ENCODE data around the gene SAP30L.

The SAP30L gene

GRCh38 chr5:154482528-154483449 lies 37.0 kb downstream of the SAP30L start:
- DNase-seq, result no peak

GRCh38 chr5:154483654-154484392 lies 38.0 kb downstream of the SAP30L start:
- no peak for DNase-seq

GRCh38 chr5:154484393-154485095 lies 38.7 kb downstream of the SAP30L start:
- no peak for DNase-seq

GRCh38 chr5:154485096-154485491 lies 39.3 kb downstream of the SAP30L start:
- no peak for DNase-seq

GRCh38 chr5:154485850-154486426 lies 40.1 kb downstream of the SAP30L start:
- no peak for DNase-seq

- no peak for DNase-seq
Observed at GRCh38 chr5:154486427-154486866, 40.6 kb downstream of the SAP30L start.

GRCh38 chr5:154487541-154487940 lies 41.7 kb downstream of the SAP30L start:
- peak; percentile 46 for DNase-seq

GRCh38 chr5:154491941-154492340 lies 46.1 kb downstream of the SAP30L start:
- no peak for DNase-seq

- DNase-seq, result no peak
Observed at GRCh38 chr5:154493274-154493673, 47.5 kb downstream of the SAP30L start.

- DNase-seq, result no peak
Observed at GRCh38 chr5:154494036-154494435, 48.2 kb downstream of the SAP30L start.

- DNase-seq, result no peak
Observed at GRCh38 chr5:154498591-154498990, 52.8 kb downstream of the SAP30L start.

- DNase-seq, result no peak
Observed at GRCh38 chr5:154498994-154499393, 53.2 kb downstream of the SAP30L start.

- no peak for DNase-seq
Observed at GRCh38 chr5:154501566-154501965, 55.8 kb downstream of the SAP30L start.

GRCh38 chr5:154502180-154502579 lies 56.4 kb downstream of the SAP30L start:
- no peak for DNase-seq

- no peak for DNase-seq
Observed at GRCh38 chr5:154503698-154504039, 57.9 kb downstream of the SAP30L start.

- no peak for DNase-seq
Observed at GRCh38 chr5:154505567-154505966, 59.8 kb downstream of the SAP30L start.

GRCh38 chr5:154506049-154506715 lies 60.4 kb downstream of the SAP30L start:
- no peak for DNase-seq

- DNase-seq, result no peak
Observed at GRCh38 chr5:154506716-154507080, 60.9 kb downstream of the SAP30L start.

- DNase-seq, result no peak
Observed at GRCh38 chr5:154508114-154508513, 62.3 kb downstream of the SAP30L start.

GRCh38 chr5:154509784-154510555 lies 64.2 kb downstream of the SAP30L start:
- DNase-seq, result no peak

Measured in stimulated activated CD4-positive, alpha-beta T cell treated with anti-CD3 and anti-CD28 coated beads, Interleukin-4, amount 100 ng/mL, for 1 hour (primary cell).